ENCODE measurements around the gene LLCFC1. TPM values are rescaled to one million over a fixed set of nuclear protein-coding genes. Genes with fewer than 3 reads are reported as not detected.
"Not testable (repeated sequence)": the region's sequence is repeated elsewhere in the genome, so short reads cannot be mapped to it uniquely, and the experiment has no call there.

LLCFC1 gene
- total RNA-seq, 1 donor from 2014 or later = not detected

DNA sequence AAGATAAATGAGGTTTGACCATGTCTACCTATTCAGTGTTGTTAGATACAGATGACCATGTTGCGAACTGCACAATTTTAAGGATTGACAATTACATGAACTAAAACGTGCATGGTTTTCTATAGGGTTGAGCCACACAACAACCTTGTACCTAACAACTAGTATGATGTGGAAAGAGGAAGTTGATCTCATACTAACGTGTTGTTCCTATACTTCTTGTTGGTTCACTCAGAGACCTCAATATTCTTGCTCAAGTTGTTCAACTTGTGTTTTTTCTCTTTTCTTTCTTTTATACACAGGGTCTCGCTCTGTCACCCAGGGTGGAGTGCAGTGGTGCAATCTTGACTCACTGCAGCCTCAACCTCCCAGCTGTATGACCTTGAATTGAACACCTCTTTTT lies 28.9 kb downstream of the LLCFC1 start:
- Mint-ChIP-seq H3K4me3 (no peak overlapping the region), H3K27me3 (ENCODE audit: low read depth) (no peaks in the 10 kb centered on the region), H3K36me3 (no peaks in the 10 kb centered on the region), H3K27ac (no peak overlapping the region), H3K4me1 (peaks cover under 1% of the 10 kb centered on the region), H3K9me3 (peaks cover 13% of the 10 kb centered on the region)
- TF ChIP-seq, protein P1, sequence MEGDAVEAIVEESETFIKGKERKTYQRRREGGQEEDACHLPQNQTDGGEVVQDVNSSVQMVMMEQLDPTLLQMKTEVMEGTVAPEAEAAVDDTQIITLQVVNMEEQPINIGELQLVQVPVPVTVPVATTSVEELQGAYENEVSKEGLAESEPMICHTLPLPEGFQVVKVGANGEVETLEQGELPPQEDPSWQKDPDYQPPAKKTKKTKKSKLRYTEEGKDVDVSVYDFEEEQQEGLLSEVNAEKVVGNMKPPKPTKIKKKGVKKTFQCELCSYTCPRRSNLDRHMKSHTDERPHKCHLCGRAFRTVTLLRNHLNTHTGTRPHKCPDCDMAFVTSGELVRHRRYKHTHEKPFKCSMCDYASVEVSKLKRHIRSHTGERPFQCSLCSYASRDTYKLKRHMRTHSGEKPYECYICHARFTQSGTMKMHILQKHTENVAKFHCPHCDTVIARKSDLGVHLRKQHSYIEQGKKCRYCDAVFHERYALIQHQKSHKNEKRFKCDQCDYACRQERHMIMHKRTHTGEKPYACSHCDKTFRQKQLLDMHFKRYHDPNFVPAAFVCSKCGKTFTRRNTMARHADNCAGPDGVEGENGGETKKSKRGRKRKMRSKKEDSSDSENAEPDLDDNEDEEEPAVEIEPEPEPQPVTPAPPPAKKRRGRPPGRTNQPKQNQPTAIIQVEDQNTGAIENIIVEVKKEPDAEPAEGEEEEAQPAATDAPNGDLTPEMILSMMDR (IDR thresholded peaks at IDR 0.05; ENCODE audit: unreplicated experiment) = no peak
- DNase-seq (ENCODE audit: low spot score in 2 of 2, unreplicated experiment in 2 of 2) = no peak

DNA sequence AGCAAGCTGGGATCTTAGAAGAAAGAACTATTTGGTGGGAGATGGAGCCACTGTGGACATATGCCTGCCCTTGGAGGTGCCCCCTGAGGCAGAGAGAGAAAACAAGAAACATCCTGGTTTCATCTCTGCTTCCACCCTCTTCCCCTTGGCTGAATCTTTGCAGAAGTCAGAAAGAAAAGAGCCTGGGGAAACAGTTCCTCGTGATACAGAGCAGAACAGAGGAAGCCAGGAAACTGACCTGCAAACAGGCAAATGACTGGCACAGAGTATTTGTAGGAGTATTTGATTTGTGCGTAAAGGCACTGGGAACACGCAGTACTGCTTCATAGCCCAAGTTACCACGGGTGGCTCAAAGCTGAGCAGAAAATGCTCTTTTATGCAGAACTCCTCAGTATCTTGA lies 29.9 kb downstream of the LLCFC1 start:
- H3K27ac Mint-ChIP-seq = no peak overlapping the region

DNA sequence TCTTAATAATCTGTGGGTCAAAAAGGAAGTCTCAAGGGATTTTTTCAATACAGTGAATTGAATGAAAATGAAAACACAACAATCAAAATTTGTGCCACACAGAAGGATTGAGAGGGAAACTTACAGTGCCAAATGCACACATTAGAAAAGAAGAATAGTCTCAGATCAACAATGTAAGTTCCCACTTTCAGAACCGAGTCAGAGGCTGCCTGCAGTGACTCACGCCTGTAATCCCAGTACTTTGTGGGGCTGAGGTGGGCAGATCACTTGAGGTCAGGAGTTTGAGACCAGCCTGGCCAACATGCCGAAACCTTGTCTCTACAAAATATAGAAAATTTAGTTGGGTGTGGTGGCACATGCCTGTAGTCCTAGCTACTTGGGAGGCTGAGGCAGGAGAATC lies 35.3 kb downstream of the LLCFC1 start:
- H3K4me1 Mint-ChIP-seq = no peaks in the 10 kb centered on the region
- TF ChIP-seq, protein P1 (IDR thresholded peaks at IDR 0.05; ENCODE audit: unreplicated experiment) = no peak
- no peak for DNase-seq (ENCODE audit: low spot score in 2 of 2, unreplicated experiment in 2 of 2)
- H3K4me3 Mint-ChIP-seq = no peak overlapping the region
- H3K27ac Mint-ChIP-seq = no peak overlapping the region
- H3K9me3 Mint-ChIP-seq = peaks cover 40% of the 10 kb centered on the region
- no peaks in the 10 kb centered on the region for H3K27me3 Mint-ChIP-seq (ENCODE audit: low read depth)
- no peaks in the 10 kb centered on the region for H3K36me3 Mint-ChIP-seq

More for the DNA sequence above, 29.9 kb downstream of the LLCFC1 start:
- Mint-ChIP-seq H3K4me3 (no peak overlapping the region), H3K27me3 (ENCODE audit: low read depth) (no peaks in the 10 kb centered on the region), H3K4me1 (no peaks in the 10 kb centered on the region), H3K36me3 (no peaks in the 10 kb centered on the region), H3K9me3 (peaks cover 16% of the 10 kb centered on the region)
- DNase-seq (ENCODE audit: low spot score in 2 of 2, unreplicated experiment in 2 of 2) = no peak
- TF ChIP-seq, protein P1 (IDR thresholded peaks at IDR 0.05; ENCODE audit: unreplicated experiment) = no peak

DNA sequence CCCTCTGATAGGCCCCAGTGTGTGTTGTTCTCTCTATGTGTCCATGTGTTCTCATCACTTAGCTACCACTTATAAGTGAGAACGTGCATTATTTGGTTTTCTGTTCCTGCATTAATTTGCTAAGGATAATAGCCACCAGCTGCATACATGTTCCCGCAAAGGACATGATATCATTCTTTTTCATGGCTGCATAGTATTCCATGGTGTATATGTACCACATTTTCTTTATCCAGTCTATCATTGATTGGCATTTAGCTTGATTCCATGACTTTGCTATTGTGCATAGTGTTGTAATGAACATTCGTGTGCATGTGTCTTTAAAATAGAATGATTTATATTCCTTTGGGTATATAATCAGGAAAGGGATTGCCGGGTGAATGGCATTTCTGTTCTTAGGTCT lies 39.1 kb downstream of the LLCFC1 start:
- not testable (repeated sequence) for DNase-seq (ENCODE audit: low spot score in 2 of 2, unreplicated experiment in 2 of 2); H3K4me1 Mint-ChIP-seq; H3K4me3 Mint-ChIP-seq; H3K36me3 Mint-ChIP-seq; H3K27ac Mint-ChIP-seq; H3K27me3 Mint-ChIP-seq (ENCODE audit: low read depth)
- H3K9me3 Mint-ChIP-seq = peaks cover 57% of the 10 kb centered on the region

DNA sequence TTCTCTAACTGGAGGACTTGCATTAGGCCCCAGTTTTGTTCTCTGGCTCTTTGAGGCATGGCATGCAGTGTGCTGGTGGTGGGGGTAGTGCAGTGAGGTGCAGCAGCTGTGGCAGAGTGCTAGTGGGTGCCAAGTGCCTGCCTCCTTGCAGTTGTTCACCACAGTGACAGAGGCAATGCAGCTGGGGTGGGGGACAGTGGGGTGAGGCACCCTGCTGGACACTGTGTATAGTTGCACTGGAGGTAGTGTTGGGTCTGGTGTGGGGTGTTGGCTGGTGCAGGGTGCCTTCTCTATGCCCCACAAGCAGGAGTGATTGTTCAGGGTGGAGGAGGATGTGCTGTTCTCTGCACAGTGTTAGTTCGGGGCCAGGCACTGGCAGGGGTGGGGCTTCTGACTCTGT lies 44.5 kb downstream of the LLCFC1 start:
- no peak for DNase-seq (ENCODE audit: low spot score in 2 of 2, unreplicated experiment in 2 of 2)
- Mint-ChIP-seq H3K4me3 (no peak overlapping the region), H3K36me3 (no peaks in the 10 kb centered on the region), H3K27me3 (ENCODE audit: low read depth) (peaks cover 1% of the 10 kb centered on the region), H3K4me1 (no peaks in the 10 kb centered on the region), H3K27ac (no peak overlapping the region), H3K9me3 (peaks cover 38% of the 10 kb centered on the region)
- TF ChIP-seq, protein P1 (IDR thresholded peaks at IDR 0.05; ENCODE audit: unreplicated experiment) = no peak

DNA sequence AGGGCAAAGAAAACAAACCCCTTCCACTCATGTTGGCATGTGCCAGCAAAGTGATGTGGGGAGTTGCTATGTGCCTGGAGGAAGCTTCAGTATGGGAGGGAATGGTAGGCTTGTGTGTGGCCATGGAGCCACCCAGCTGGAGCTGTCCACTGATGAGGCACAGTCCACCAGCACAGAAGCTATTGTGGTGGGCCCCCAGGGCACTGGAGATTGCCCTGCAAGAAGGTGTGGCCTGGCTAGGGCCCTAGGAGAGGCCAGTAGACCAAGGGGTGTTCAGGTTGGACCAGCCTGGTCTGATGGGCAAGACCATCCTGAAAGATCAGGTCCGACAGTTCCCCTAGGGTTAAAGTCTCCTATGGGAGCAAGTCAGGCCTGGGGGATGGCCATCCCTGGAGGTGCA lies 45.0 kb downstream of the LLCFC1 start:
- TF ChIP-seq, protein P1 (IDR thresholded peaks at IDR 0.05; ENCODE audit: unreplicated experiment) = no peak
- Mint-ChIP-seq H3K9me3 (peaks cover 33% of the 10 kb centered on the region), H3K27ac (no peak overlapping the region), H3K27me3 (ENCODE audit: low read depth) (peaks cover 1% of the 10 kb centered on the region), H3K36me3 (no peaks in the 10 kb centered on the region), H3K4me3 (no peak overlapping the region), H3K4me1 (no peaks in the 10 kb centered on the region)
- DNase-seq (ENCODE audit: low spot score in 2 of 2, unreplicated experiment in 2 of 2) = no peak

Other genes starting within 250 kb of the LLCFC1 start
- gene PRSS1, start 190.0 kb upstream of the LLCFC1 start, total RNA-seq = not detected in 3 replicates
- not detected in 3 replicates for gene PRSS2, start 168.5 kb upstream of the LLCFC1 start, total RNA-seq
- gene EPHB6, start 84.4 kb upstream of the LLCFC1 start, total RNA-seq = 28.0 to 30.9 TPM (median 28.9 TPM) in 3 replicates
- gene TRPV6, start 53.7 kb upstream of the LLCFC1 start, total RNA-seq = 4.2 to 5.7 TPM (median 5.6 TPM) in 3 replicates
- 0.18 to 0.56 TPM (median 0.29 TPM) in 3 replicates for gene TRPV5, start 5.7 kb upstream of the LLCFC1 start, total RNA-seq
- 1.9 to 4.2 TPM (median 2.3 TPM) in 3 replicates for gene KEL, start 22.9 kb downstream of the LLCFC1 start, total RNA-seq
- gene OR9A2, start 87.6 kb downstream of the LLCFC1 start, total RNA-seq = 0.29 to 0.42 TPM (median 0.33 TPM) in 3 replicates
- not detected in 3 replicates for gene OR6V1, start 112.9 kb downstream of the LLCFC1 start, total RNA-seq
- gene PIP, start 192.6 kb downstream of the LLCFC1 start, total RNA-seq = not detected in 3 replicates
- not detected in 3 replicates for gene TAS2R39, start 243.9 kb downstream of the LLCFC1 start, total RNA-seq

All from mesothelial cell of epicardium (in vitro differentiated cells).